ENCODE data around the gene C1GALT1C1. TPM values are rescaled to one million over a fixed set of nuclear protein-coding genes. Genes with fewer than 3 reads are reported as not detected.

C1GALT1C1 gene
- total RNA-seq, 1 donor from 2014 or later = 41.0 TPM

GRCh38 chrX:120638619-120639018 is 8.8 kb upstream of the C1GALT1C1 start:
- Histone ChIP-seq H3K4me3 (no peak overlapping the region), H3K9ac (no peak overlapping the region), H4K20me1 (ENCODE audit: low read depth) (no peaks in the 10 kb centered on the region), H3K79me2 (ENCODE audit: low read depth) (no peaks in the 10 kb centered on the region), H3F3A (ENCODE audit: low read depth) (no peaks in the 10 kb centered on the region), H3K36me3 (no peaks in the 10 kb centered on the region), H3K9me3 (ENCODE audit: low read depth) (no peaks in the 10 kb centered on the region), H3K4me2 (no peak overlapping the region), H3K4me1 (no peaks in the 10 kb centered on the region), H2AFZ (replicated peaks) (no peak overlapping the region), H3K27ac (no peak overlapping the region), H3K27me3 (no peaks in the 10 kb centered on the region)
- no peaks in the 10 kb centered on the region for H3K9me3 Mint-ChIP-seq
- H3K36me3 Mint-ChIP-seq = no peaks in the 10 kb centered on the region
- no peaks in the 10 kb centered on the region for H3K4me1 Mint-ChIP-seq
- no peaks in the 10 kb centered on the region for H3K27me3 Mint-ChIP-seq (ENCODE audit: insufficient read depth, low read depth)
- TF ChIP-seq EZH2phosphoT487 (IDR thresholded peaks at IDR 0.05) = no peak
- no peak for TF ChIP-seq EZH2 (IDR thresholded peaks at IDR 0.05)
- TF ChIP-seq CTCF (IDR thresholded peaks at IDR 0.05) = no peak
- no peak for DNase-seq (ENCODE audit: low spot score)
- no peak overlapping the region for H3K27ac Mint-ChIP-seq
- no peak overlapping the region for H3K4me3 Mint-ChIP-seq

GRCh38 chrX:120625371-120625770 is 4.5 kb downstream of the C1GALT1C1 start:
- no peak overlapping the region for H2AFZ ChIP-seq (replicated peaks)
- H3K36me3 ChIP-seq = peaks cover 5% of the 10 kb centered on the region
- no peak for DNase-seq (ENCODE audit: low spot score)
- H3K27ac Mint-ChIP-seq = no peak overlapping the region
- no peak for TF ChIP-seq EZH2phosphoT487 (IDR thresholded peaks at IDR 0.05)
- TF ChIP-seq EZH2 (IDR thresholded peaks at IDR 0.05) = no peak
- TF ChIP-seq CTCF (IDR thresholded peaks at IDR 0.05) = no peak
- no peaks in the 10 kb centered on the region for H3K27me3 ChIP-seq
- no peak overlapping the region for H3K4me3 ChIP-seq
- peaks cover 2% of the 10 kb centered on the region for H3K36me3 Mint-ChIP-seq
- no peaks in the 10 kb centered on the region for H3K4me1 ChIP-seq
- no peak overlapping the region for H3K27ac ChIP-seq
- H3F3A ChIP-seq (ENCODE audit: low read depth) = peaks cover 6% of the 10 kb centered on the region
- H4K20me1 ChIP-seq (ENCODE audit: low read depth) = no peaks in the 10 kb centered on the region
- peaks cover 15% of the 10 kb centered on the region for H3K79me2 ChIP-seq (ENCODE audit: low read depth)
- H3K9me3 ChIP-seq (ENCODE audit: low read depth) = no peaks in the 10 kb centered on the region
- H3K4me3 Mint-ChIP-seq = no peak overlapping the region
- H3K9me3 Mint-ChIP-seq = peaks cover 4% of the 10 kb centered on the region
- no peak overlapping the region for H3K4me2 ChIP-seq
- no peaks in the 10 kb centered on the region for H3K4me1 Mint-ChIP-seq
- H3K9ac ChIP-seq = no peak overlapping the region
- peaks cover 2% of the 10 kb centered on the region for H3K27me3 Mint-ChIP-seq (ENCODE audit: insufficient read depth, low read depth)

- no peaks in the 10 kb centered on the region for H3K4me1 Mint-ChIP-seq
- DNase-seq (ENCODE audit: low spot score) = no peak
- Histone ChIP-seq H3K4me2 (no peak overlapping the region), H3K79me2 (ENCODE audit: low read depth) (no peaks in the 10 kb centered on the region), H4K20me1 (ENCODE audit: low read depth) (no peaks in the 10 kb centered on the region), H3K27me3 (no peaks in the 10 kb centered on the region), H3K27ac (no peak overlapping the region), H3F3A (ENCODE audit: low read depth) (no peaks in the 10 kb centered on the region), H3K9me3 (ENCODE audit: low read depth) (no peaks in the 10 kb centered on the region), H2AFZ (replicated peaks) (no peak overlapping the region), H3K4me3 (no peak overlapping the region), H3K9ac (no peak overlapping the region), H3K36me3 (peaks cover 5% of the 10 kb centered on the region), H3K4me1 (no peaks in the 10 kb centered on the region)
- H3K27me3 Mint-ChIP-seq (ENCODE audit: insufficient read depth, low read depth) = peaks cover 5% of the 10 kb centered on the region
- no peak for TF ChIP-seq CTCF (IDR thresholded peaks at IDR 0.05)
- TF ChIP-seq EZH2 (IDR thresholded peaks at IDR 0.05) = no peak
- TF ChIP-seq EZH2phosphoT487 (IDR thresholded peaks at IDR 0.05) = no peak
- peaks cover 4% of the 10 kb centered on the region for H3K9me3 Mint-ChIP-seq
- peaks cover 5% of the 10 kb centered on the region for H3K36me3 Mint-ChIP-seq
- H3K27ac Mint-ChIP-seq = no peak overlapping the region
- H3K4me3 Mint-ChIP-seq = no peak overlapping the region
Measured at GRCh38 chrX:120617996-120618630, 11.7 kb downstream of the C1GALT1C1 start.
